Measurements from ENCODE around the gene YPEL4.

Gene YPEL4

GRCh38 chr11:57650739-57651090 is 1.0 kb upstream of the YPEL4 start:
- DNase-seq (ENCODE audit: low read depth): no peak

DNA sequence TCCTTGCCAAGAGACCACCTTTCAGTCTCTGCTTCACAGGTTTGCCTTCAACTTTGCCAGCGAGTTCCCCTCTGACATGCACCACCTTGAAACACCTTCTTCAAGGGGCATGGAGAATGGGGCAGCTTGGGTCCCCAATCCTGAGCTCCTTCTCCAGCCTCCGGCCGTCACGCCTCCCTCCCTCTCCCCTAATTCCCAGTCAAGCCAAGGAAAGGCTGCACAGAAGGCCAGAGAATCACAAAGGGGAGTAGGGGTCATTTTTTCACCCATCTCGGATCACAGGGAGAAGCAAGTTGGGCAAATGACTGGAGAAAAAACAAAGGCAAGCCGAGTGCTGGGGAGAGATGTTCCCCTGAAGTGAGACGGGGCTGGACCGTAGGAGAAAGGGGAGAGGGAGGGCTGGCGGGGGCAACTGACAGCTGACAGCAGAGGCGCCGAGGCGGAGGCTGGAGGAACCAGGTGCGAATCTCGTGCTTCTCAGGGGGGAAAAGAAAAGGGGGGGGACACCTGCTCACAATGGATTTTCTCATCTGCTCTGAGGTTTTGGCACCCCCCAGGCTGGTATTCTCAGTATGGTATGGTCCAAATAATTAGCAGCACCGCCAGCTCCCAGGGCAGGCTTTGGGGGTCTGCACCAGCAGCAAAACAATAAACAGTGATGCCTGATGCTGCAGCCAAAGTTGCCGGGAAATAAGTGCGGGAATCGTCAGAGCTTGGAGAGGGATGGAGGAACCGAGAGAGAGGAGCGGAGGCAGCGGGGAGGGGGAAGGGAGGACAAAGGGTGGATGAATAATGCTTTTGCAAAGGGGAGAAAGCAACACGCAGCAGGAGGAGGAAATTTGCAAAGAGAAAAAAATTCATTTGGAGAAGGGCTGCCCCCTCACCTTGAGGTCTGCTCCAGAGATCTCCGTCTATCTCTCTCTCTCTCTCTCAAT is 644 bp downstream of the YPEL4 start:
- peak overlapping the region; percentile 57 for H3K4me3 ChIP-seq (ENCODE audit: low read length)
- DNase-seq (ENCODE audit: low read depth): no peak
- no peak for TF ChIP-seq CTCF (conservative IDR thresholded peaks at IDR 0.05; ENCODE audit: low read length)

More at GRCh38 chr11:57650739-57651090, 1.0 kb upstream of the YPEL4 start:
- TF ChIP-seq CTCF (conservative IDR thresholded peaks at IDR 0.05; ENCODE audit: low read length): no peak
- H3K4me3 ChIP-seq (ENCODE audit: low read length): no peak overlapping the region

DNA sequence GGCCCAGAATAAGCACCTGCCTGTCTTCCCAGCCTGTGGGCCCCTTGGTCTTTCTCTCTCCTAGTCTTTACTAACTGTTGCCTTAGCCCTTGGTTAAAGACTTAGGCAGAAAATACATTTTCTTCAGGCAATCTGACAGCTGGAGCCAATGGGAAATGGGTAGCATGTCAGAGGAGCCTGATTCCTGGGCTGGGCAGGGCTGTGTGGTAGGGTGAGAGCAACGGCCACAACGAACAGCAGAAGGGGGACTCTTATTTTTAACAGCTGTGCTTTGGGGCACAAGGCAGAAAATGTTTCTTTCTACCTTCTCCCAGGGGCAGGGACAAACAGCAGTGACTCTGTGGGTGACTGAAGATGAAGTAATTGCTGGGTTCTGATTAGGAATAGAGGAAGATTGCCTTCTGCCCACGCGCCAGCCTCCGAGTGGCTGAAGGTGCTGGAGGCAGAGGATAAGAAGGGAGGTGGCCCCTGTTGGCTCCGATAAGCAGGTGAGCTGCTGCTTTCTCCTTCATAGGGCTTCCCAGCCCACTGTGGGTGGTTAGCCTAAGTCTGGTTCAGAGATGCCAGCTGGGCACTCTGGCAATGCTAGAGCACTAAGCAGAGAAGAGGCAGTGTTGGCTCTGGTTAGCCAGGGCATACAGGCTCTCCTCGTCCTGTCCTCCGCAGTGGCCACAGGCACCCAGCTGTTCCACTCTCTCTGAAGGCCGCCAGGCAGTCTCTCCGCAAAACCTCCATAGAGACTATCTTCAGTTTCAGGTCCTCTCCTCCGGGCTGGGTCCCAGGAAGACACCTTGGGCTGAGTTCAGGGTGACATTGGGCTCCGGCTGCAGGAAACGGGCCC is 1.5 kb downstream of the YPEL4 start:
- H3K4me3 ChIP-seq (ENCODE audit: low read length): peak overlapping the region; percentile 57
- DNase-seq (ENCODE audit: low read depth): no peak
- TF ChIP-seq CTCF (conservative IDR thresholded peaks at IDR 0.05; ENCODE audit: low read length): no peak

- no peak for TF ChIP-seq CTCF (conservative IDR thresholded peaks at IDR 0.05; ENCODE audit: low read length)
- H3K4me3 ChIP-seq (ENCODE audit: low read length): no peak overlapping the region
- DNase-seq (ENCODE audit: low read depth): no peak
Measured at GRCh38 chr11:57647372-57647771, 2.3 kb downstream of the YPEL4 start.

GRCh38 chr11:57646799-57647303 is 2.9 kb downstream of the YPEL4 start:
- DNase-seq (ENCODE audit: low read depth): no peak
- TF ChIP-seq CTCF (conservative IDR thresholded peaks at IDR 0.05; ENCODE audit: low read length): no peak
- H3K4me3 ChIP-seq (ENCODE audit: low read length): no peak overlapping the region

- DNase-seq (ENCODE audit: low read depth): no peak
- no peak for TF ChIP-seq CTCF (conservative IDR thresholded peaks at IDR 0.05; ENCODE audit: low read length)
- H3K4me3 ChIP-seq (ENCODE audit: low read length): no peak overlapping the region
Measured at GRCh38 chr11:57646194-57646798, 3.4 kb downstream of the YPEL4 start.

Data from AG10803 (cell line).